T-cell (primary cell): ENCODE measurements around the gene MGARP. TPM values are rescaled to one million over a fixed set of nuclear protein-coding genes. Genes with fewer than 3 reads are reported as not detected.
"Not testable (repeated sequence)": the region's sequence is repeated elsewhere in the genome, so short reads cannot be mapped to it uniquely, and the experiment has no call there.

Source experiments
- ATAC-seq, 4 experiments: fragments of 200-7000 bp in 3 of 4; fragments of 150-1000 bp in 1 of 4; cut with Tn5 transposase; replicated peaks in 1 of 4; 1 replicate in 3 of 4; 2 replicates in 1 of 4; pipeline ENCODE4 v1.10.0; 2021; ENCODE audit warnings: moderate library complexity in 3 of 4, mild to moderate bottlenecking in 2 of 4, moderate number of reproducible peaks in 1 of 4
- CTCF ChIA-PET, 2 donors: fragments of 300-600 bp; sonication (Branson Sonifier 250); formaldehyde crosslinking; loops; one replicate each; lab custom pipeline; 2022; ENCODE audit warnings: antibody characterized with exemption in 2 of 2; lab: Charles Lee
- POLR2A ChIA-PET, 2 donors: fragments of 300-600 bp; sonication (Branson Sonifier 250); formaldehyde crosslinking; loops; one replicate each; lab custom pipeline; 2022; ENCODE audit warnings: antibody characterized with exemption in 2 of 2; lab: Charles Lee
- DNase-seq, 35 experiments: peaks; one replicate each; pipeline versions ENCODE4 v3.0.0 to v3.0.0-alpha.2; 2013 to 2023
- H3K27ac ChIP-seq: one replicate; pipeline ENCODE4 v1.5.1; 2013; ENCODE audit warnings: low read length
- H3K27me3 ChIP-seq, 2 experiments: replicated peaks in 1 of 2; 1 replicate in 1 of 2; 2 replicates in 1 of 2; pipeline versions ENCODE4 v1.6.1 to v1.7.0; 2013; ENCODE audit warnings: low read length in 1 of 2, mixed read lengths in 1 of 2; ENCODE audit not compliant: control insufficient read depth in 2 of 2, insufficient read depth in 2 of 2; ENCODE audit errors: extremely low read depth in 1 of 2
- H3K36me3 ChIP-seq, 2 donors: 1 replicate in 1 of 2; 2 replicates in 1 of 2; pipeline versions ENCODE4 v1.6.1 to v1.7.0; 2013; ENCODE audit warnings: low read length in 1 of 2; ENCODE audit not compliant: control insufficient read depth in 2 of 2, insufficient read depth in 1 of 2; ENCODE audit errors: extremely low read depth in 1 of 2
- H3K4me1 ChIP-seq, 2 experiments: 1 replicate in 1 of 2; 2 replicates in 1 of 2; pipeline versions ENCODE4 v1.6.1 to v1.7.0; 2013; ENCODE audit warnings: low read length in 2 of 2, mixed read lengths in 1 of 2; ENCODE audit not compliant: insufficient read depth in 2 of 2, control insufficient read depth in 1 of 2; ENCODE audit errors: extremely low read depth in 1 of 2
- H3K4me3 ChIP-seq, 2 donors: 1 replicate in 1 of 2; 2 replicates in 1 of 2; pipeline versions ENCODE4 v1.5.1 to v1.7.0; 2013; ENCODE audit warnings: mild to moderate bottlenecking in 2 of 2, low read length in 1 of 2, moderate library complexity in 1 of 2; ENCODE audit not compliant: control insufficient read depth in 1 of 2; ENCODE audit errors: extremely low read depth in 1 of 2
- H3K9me3 ChIP-seq: 2 replicates; pipeline ENCODE4 v1.7.0; 2013
- H3K27ac Mint-ChIP-seq, 2 donors: one replicate each; pipeline ENCODE4 v1.8.0; 2020 to 2021; ENCODE audit warnings: mild to moderate bottlenecking in 2 of 2, mixed read lengths in 2 of 2
- H3K27me3 Mint-ChIP-seq, 2 donors: one replicate each; pipeline ENCODE4 v1.8.0; 2021 to 2022; ENCODE audit warnings: mixed read lengths in 2 of 2
- H3K36me3 Mint-ChIP-seq: one replicate; pipeline ENCODE4 v1.8.0; 2021; ENCODE audit warnings: mixed read lengths
- H3K4me1 Mint-ChIP-seq, 3 donors: one replicate each; pipeline ENCODE4 v1.8.0; 2020 to 2022; ENCODE audit warnings: mixed read lengths in 3 of 3, mild to moderate bottlenecking in 1 of 3
- H3K4me3 Mint-ChIP-seq, 3 donors: one replicate each; pipeline ENCODE4 v1.8.0; 2020 to 2022; ENCODE audit warnings: mild to moderate bottlenecking in 3 of 3, mixed read lengths in 3 of 3, moderate library complexity in 3 of 3
- H3K9me3 Mint-ChIP-seq, 3 donors: one replicate each; pipeline ENCODE4 v1.8.0; 2020 to 2022; ENCODE audit warnings: mixed read lengths in 3 of 3
- WGBS: methylation state at CpG from one replicate; pipeline ENCODE4 v1.1.5; 2013; ENCODE audit warnings: missing lambda C conversion rate; ENCODE audit not compliant: insufficient coverage; 5-methylcytosine and 5-hydroxymethylcytosine counted together
- total RNA-seq, 35 experiments: library from RNA in 6 of 35; stranded (reverse) in 6 of 35; fragments of 120-200 nt in 1 of 35; gene quantifications; one replicate each; pipeline versions ENCODE4 v1.2.1 to v1.2.4 and lab custom pipeline; 2013 to 2026

Gene MGARP
- total RNA-seq, 5 donors from 2014 or later (not counting 1 experiment from before 2014, with no cell fraction given), result 0.25 to 0.61 (median 0.39) TPM; not detected in 1

DNA sequence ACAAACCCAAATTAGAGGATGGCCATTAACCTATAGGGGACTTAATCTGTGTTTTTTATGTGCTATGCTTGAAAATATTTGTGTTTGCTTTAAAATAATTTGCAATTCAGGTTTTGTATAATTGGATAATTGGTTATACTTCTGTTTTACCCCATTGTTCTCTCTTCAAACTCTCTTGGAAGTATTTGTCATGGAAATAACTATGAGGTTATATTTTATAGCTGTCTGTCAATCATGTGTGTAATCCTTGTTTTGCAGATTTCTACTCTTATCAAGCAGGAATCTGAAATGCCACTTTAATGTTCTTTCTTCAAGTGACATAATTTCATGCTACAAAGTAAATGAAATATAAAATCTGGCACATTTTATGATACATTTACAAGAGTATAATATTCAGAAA, 37.6 kb upstream of the MGARP start:
- CTCF ChIA-PET, result interaction anchor here in 1 of 2 donors (1.0 kb wide), 1 partner anchor 22 kb away, joined by 3 read pairs; no protein-coding TSS in a partner anchor
- Mint-ChIP-seq H3K27ac (no peak overlapping the region), H3K36me3 (peaks cover 22% of the 10 kb centered on the region), H3K4me1 (peaks cover 78 to 85% (median 82%) of the 10 kb centered on the region in 3 donors), H3K9me3 (peaks cover 0 to 8% (median 3%) of the 10 kb centered on the region in 3 donors), H3K4me3 (no peak overlapping the region), H3K27me3 (no peaks in the 10 kb centered on the region)
- Histone ChIP-seq H3K9me3 (no peaks in the 10 kb centered on the region), H3K4me3 (no peak overlapping the region), H3K4me1 (peaks cover 25 to 30% of the 10 kb centered on the region in 2 experiments), H3K27ac (no peak overlapping the region), H3K36me3 (no peaks in the 10 kb centered on the region), H3K27me3 (no peaks in the 10 kb centered on the region)
- DNase-seq (no peak), ATAC-seq (no peak)
- POLR2A ChIA-PET, result no interaction called here

DNA sequence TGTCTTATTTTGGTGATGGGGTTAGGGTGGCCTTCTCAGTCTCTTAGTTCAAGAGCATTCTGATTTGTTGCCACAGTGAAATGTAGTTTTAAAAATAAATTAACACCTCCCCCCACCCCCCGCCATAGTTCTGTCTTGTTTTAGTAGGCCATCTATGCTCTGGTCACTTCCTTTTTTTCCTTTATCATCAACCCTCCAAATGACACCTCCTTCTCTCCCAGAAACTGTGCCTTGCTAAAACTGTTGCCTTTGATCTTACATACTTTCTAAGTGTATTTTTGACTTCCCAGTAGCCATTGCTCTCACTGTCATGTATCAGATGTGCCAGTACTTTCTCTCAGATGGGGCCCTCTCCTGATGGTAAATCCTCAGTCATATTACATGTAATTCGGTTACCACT, 36.7 kb upstream of the MGARP start:
- WGBS, result no CpG with 5 or more reads among the region's 2 CpGs
- no peaks in the 10 kb centered on the region for H3K27me3 Mint-ChIP-seq
- ChIA-PET POLR2A (no interaction called here), CTCF (interaction anchor here in 1 of 2 donors (0.5 to 0.7 kb wide), 2 partner anchors 235 to 377 kb away, joined by 3 read pairs; no protein-coding TSS in a partner anchor)
- H3K4me3 ChIP-seq, result no peak overlapping the region
- H3K36me3 ChIP-seq, result no peaks in the 10 kb centered on the region
- peak overlapping the region in 2 of 3 donors; percentile 0 to 52 for H3K4me3 Mint-ChIP-seq
- H3K36me3 Mint-ChIP-seq, result peaks cover 16% of the 10 kb centered on the region
- H3K27ac ChIP-seq, result no peak overlapping the region
- H3K4me1 Mint-ChIP-seq, result peaks cover 78 to 85% (median 83%) of the 10 kb centered on the region in 3 donors
- H3K27ac Mint-ChIP-seq, result peak overlapping the region; percentile 18 to 75
- H3K9me3 ChIP-seq, result no peaks in the 10 kb centered on the region
- DNase-seq (no peak), ATAC-seq (no peak)
- H3K4me1 ChIP-seq, result peaks cover 30 to 35% of the 10 kb centered on the region in 2 experiments
- peaks cover 0 to under 1% (median under 1%) of the 10 kb centered on the region in 3 donors for H3K9me3 Mint-ChIP-seq
- H3K27me3 ChIP-seq, result no peaks in the 10 kb centered on the region

DNA sequence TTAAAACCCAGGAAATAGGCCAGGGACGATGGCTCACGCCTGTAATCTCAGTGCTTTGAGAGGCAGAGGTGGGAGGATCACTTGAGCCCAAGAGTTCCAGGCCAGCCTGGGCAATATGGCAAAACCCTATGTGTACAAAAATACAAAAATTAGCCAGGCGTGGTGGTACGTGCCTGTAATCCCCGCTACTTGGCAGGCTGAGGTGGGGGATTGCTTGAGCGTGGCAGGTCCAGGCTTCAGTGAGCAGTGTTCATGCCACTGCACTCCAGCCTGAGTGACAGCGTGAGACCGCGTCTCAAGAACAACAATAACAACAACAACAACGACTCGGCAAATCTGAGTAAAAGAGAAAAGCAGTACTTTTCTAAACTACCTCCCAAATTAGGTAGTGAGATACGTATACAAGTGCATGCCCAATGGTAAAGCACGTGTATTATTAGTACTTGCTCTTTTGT, 35.2 kb upstream of the MGARP start:
- no peaks in the 10 kb centered on the region for H3K9me3 ChIP-seq
- ATAC-seq (no peak), DNase-seq (no peak)
- 75% methylated on average over 6 of the region's 13 CpGs for WGBS
- H3K27me3 Mint-ChIP-seq, result no peaks in the 10 kb centered on the region
- H3K4me1 ChIP-seq, result peaks cover 30 to 37% of the 10 kb centered on the region in 2 experiments
- H3K27me3 ChIP-seq, result no peaks in the 10 kb centered on the region
- no peak overlapping the region for H3K4me3 ChIP-seq
- no peaks in the 10 kb centered on the region for H3K9me3 Mint-ChIP-seq
- peak overlapping the region; percentile 33 for H3K27ac ChIP-seq
- ChIA-PET CTCF (interaction anchor here (0.6 to 1.2 kb wide), 2 partner anchors 14 to 23 kb away, joined by 3 to 4 read pairs; partner anchors contain the start of gene NAA15 (in 1 of the 2)), POLR2A (interaction anchor here (0.8 kb wide), 2 partner anchors 14 to 15 kb away, joined by 4 to 5 read pairs; partner anchors contain the start of genes NAA15 (in 1 of the 2) and NDUFC1 (in 1 of the 2))
- H3K27ac Mint-ChIP-seq, result peak overlapping the region; percentile 58 to 89
- H3K36me3 Mint-ChIP-seq, result peaks cover 10% of the 10 kb centered on the region
- no peaks in the 10 kb centered on the region for H3K36me3 ChIP-seq
- peaks cover 80 to 82% (median 80%) of the 10 kb centered on the region in 3 donors for H3K4me1 Mint-ChIP-seq
- H3K4me3 Mint-ChIP-seq, result peak overlapping the region in 1 of 3 donors; percentile 52

DNA sequence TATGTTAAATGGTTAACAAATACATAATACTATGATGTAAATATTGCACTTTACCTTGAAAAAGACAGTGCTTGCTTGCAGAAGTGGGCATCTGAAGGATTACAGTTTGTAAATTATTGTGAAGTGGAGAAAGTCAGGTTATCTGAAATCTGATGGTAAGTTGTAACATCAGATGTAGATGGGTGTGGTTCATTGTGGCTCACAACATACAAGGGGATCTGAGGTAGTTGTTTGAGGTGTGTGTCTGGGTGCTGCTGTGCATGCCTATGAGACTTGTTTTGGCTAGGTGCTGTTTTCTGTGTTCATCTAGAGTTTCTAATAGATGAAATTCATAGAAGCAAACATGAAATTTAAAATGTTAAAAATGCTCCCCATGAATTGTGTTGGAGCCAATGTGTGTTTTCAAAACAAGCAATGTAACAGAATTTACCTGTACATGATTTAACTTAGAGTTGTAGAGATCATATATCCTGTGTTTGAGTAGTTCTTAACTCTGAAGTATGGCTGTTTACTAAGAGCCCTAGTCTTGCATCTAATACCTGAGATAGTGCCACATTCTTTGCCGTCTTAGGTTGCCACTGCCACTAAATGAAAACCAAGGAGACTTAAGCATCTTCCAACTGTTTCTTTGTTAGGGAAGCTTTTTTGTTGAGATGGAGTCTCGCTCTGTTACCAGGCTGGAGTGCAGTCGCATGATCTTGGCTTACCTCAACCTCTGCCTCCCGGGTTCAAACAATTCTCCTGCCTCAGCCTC, 34.2 kb upstream of the MGARP start:
- WGBS, result 100% methylated on average over 2 of the region's 4 CpGs
- Histone ChIP-seq H3K27ac (peak overlapping the region; percentile 33), H3K9me3 (no peaks in the 10 kb centered on the region), H3K27me3 (no peaks in the 10 kb centered on the region), H3K36me3 (no peaks in the 10 kb centered on the region), H3K4me3 (no peak overlapping the region), H3K4me1 (peaks cover 30 to 32% of the 10 kb centered on the region in 2 experiments)
- peak; percentile 84 to 93 (median 88) for ATAC-seq
- Mint-ChIP-seq H3K4me1 (peaks cover 75 to 79% (median 78%) of the 10 kb centered on the region in 3 donors), H3K9me3 (no peaks in the 10 kb centered on the region), H3K27me3 (no peaks in the 10 kb centered on the region), H3K27ac (peak overlapping the region; percentile 86 to 89), H3K4me3 (peak overlapping the region; percentile 40 to 52 (median 47)), H3K36me3 (peaks cover 4% of the 10 kb centered on the region)
- peak in 4 of 35 experiments; percentile 8 to 41 (median 25) for DNase-seq
- ChIA-PET POLR2A (no interaction called here), CTCF (interaction anchor here in 1 of 2 donors (0.8 kb wide), 1 partner anchor 139 kb away, joined by 4 read pairs; no protein-coding TSS in a partner anchor)

DNA sequence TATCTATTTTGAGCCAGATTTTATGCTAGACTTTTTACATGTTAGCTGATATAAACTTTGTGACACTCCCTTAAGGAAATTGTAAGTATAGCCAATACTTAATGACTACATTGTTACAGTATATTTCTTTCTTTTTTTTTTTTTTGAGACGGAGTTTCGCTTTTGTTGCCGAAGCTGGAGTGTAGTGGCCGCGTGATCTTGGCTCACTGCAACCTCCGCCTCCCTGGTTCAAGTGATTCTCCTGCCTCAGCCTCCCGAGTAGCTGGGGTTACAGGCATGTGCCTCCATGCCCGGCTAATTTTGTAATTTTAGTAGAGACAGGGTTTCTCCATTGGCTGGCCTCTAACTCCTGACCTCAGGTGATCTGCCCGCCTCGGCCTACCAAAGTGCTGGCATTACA, 33.4 kb upstream of the MGARP start:
- DNase-seq, result not testable (repeated sequence)

More for the DNA sequence above, 33.4 kb upstream of the MGARP start:
- 83% methylated on average over 1 of the region's 10 CpGs for WGBS
- H3K27me3 ChIP-seq, H3K9me3 Mint-ChIP-seq, POLR2A ChIA-PET, H3K36me3 Mint-ChIP-seq, H3K36me3 ChIP-seq, H3K4me3 ChIP-seq, ATAC-seq, H3K27me3 Mint-ChIP-seq, H3K9me3 ChIP-seq: not testable (repeated sequence)
- Histone ChIP-seq H3K27ac (peak overlapping the region; percentile 33), H3K4me1 (peaks cover 27 to 30% of the 10 kb centered on the region in 2 experiments)
- CTCF ChIA-PET, result interaction anchor here in 1 of 2 donors (0.8 kb wide), 1 partner anchor 140 kb away, joined by 4 read pairs; no protein-coding TSS in a partner anchor
- Mint-ChIP-seq H3K4me1 (peaks cover 76 to 81% (median 80%) of the 10 kb centered on the region in 3 donors), H3K27ac (peak overlapping the region; percentile 86 to 89), H3K4me3 (peak overlapping the region; percentile 40 to 52 (median 47))
